C4-2B (cell line): Measurements from ENCODE around the gene CEBPZOS.
A peak's percentile ranks its signal among the peaks of the same experiment; 100 is the strongest.

Experiments
- H3K27ac ChIP-seq: fragments of 450-650 bp; 2 replicates; pipeline ENCODE4 v1.5.1; 2017
- CTCF ChIP-seq: fragments of 450-650 bp; conservative IDR thresholded peaks from 2 replicates; pipeline ENCODE4 v1.5.1; 2017; ENCODE audit warnings: mild to moderate bottlenecking
- ZFX ChIP-seq: fragments of 450-650 bp; IDR thresholded peaks from 2 replicates; pipeline ENCODE4 v1.6.1; 2017

The CEBPZOS gene

GRCh38 chr2:37196320-37197195 is at the start of gene CEBPZOS:
TSS of gene CEBPZOS (plus strand) at chr2:37196496. CDS start at chr2:37199705, 3,209 bp downstream.
- peak within 1 kb of the TSS; percentile 89 for H3K27ac ChIP-seq
- no peak for TF ChIP-seq CTCF
- TF ChIP-seq ZFX = peak; percentile 98

DNA sequence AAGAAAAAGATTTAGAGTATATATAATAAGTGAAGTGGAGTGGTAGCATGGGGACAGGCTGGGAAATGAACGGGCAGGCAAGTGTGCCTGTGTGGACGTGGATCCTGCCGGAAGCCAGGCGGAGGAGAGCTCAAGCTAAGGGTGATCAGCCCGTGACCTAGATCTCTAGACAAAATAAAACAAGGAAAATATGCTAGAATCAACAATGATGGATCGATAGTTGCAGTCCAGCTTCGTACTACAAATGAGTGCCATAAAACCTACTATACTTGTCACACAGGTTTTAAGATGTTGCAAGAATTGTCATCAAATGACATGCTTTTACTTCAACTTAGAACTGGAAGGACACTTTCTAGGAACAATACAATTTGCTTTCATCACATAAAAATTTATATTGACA is 48.0 kb upstream of the CEBPZOS start:
- 0 out of 2 replicates have a peak overlapping the region, but pooled peaks have one; percentile 18 for H3K27ac ChIP-seq
- TF ChIP-seq ZFX = no peak

GRCh38 chr2:37149626-37150322 is 46.5 kb upstream of the CEBPZOS start:
- H3K27ac ChIP-seq = no peak overlapping the region
- TF ChIP-seq ZFX (no peak), CTCF (no peak)

DNA sequence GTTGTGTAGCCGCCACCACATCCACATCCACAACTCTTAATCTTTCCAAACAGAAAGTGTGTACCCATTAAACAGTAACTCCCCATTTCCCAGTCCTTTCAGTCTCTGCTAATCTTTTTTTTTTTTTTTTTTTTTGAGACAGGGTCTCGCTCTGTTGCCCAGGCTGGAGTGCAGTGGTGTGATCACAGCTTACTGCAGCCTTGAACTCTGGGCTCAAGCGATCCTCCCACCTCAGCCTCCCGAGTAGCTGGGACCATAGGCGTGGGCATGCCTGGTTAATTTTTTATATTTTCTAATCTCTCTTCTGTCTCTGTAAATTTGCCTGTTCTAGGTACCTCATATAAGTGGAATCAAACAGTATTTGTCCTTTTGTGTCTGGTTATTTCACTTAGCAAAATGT is 43.1 kb upstream of the CEBPZOS start:
- no peak overlapping the region for H3K27ac ChIP-seq
- TF ChIP-seq ZFX (no peak), CTCF (no peak)

DNA sequence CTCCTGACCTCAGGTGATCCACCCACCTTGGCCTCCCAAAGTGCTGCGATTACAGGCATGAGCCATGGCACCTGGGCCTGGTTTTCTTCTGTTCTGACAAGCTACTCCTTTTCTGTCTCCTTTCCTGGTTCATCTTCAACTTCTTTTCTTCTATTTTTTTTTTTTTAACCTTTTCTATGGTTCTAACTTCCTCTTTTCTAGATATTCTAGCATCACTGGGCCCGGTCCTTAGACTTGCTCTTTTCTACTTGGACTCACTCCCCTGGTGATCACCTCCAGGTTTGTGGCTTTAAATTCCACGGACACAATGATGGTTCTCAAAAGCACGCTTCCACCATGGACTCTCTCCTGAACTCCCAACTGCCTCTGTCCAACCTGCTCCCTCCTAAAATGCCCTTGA is 41.5 kb upstream of the CEBPZOS start:
- H3K27ac ChIP-seq = no peak overlapping the region
- no peak for TF ChIP-seq ZFX
- no peak for TF ChIP-seq CTCF

DNA sequence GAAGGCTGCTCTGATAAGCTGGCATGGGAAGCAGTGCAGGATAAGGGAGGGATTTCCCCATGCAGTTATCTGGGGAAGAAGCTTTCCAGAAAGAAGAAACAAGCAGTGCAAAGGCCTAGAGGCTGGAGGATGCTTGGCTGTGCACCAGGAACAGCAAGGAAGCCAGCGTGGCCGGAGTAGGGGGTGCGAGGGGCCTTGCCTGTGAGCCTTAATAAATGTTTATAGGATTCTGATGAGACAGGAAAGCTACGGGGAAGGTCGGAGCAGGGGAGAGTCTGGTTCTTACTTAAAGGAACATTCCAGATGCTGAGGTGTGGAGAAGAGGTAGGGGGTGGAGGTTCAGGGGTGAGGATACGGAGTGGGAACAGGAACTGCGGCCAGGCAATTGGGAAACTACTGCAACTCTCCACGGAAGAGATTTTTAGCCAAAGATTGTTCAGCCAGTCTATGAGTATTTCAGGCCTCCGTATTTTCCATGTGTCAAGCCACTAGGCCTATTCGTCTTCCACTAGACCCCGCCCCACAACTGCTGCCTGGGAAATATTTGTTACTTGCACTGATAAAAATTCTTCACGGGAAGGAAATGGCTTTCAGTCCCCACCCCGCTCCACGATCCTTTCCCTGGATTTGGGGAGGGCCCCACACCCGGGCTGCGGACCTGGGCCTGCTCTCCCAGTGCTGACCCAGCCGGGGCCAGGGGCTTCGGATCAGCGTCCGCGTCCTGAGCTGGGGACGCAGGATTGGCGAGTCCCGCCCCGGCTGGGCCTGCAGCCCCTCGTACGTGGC is 40.0 kb upstream of the CEBPZOS start:
- TF ChIP-seq CTCF (no peak), ZFX (peak; percentile 87)
- H3K27ac ChIP-seq = peak overlapping the region; percentile 80

GRCh38 chr2:37156857-37157714 is 39.2 kb upstream of the CEBPZOS start, which contains the start of gene EIF2AK2:
TSS of gene EIF2AK2 (minus strand) at chr2:37156980. CDS start at chr2:37147806, 9,174 bp downstream.
- TF ChIP-seq CTCF = no peak
- TF ChIP-seq ZFX = peak; percentile 70
- peak within 1 kb of the TSS; percentile 80 for H3K27ac ChIP-seq
